Calu3 (cell line): ENCODE results near the gene HDAC4. TPM values are rescaled to one million over a fixed set of nuclear protein-coding genes. Genes with fewer than 3 reads are reported as not detected.

Experiments
- BruUV-seq: library from RNA; stranded (reverse); fragments of 400-500 nt; replicated peaks from 2 replicates; lab custom pipeline; 2021; lab: Mats Ljungman, UMichigan
- CTCF ChIA-PET: fragments of 300-600 bp; sonication (Branson Sonifier 250); formaldehyde crosslinking; loops from one replicate; lab custom pipeline; 2022; ENCODE audit warnings: antibody characterized with exemption; lab: Charles Lee
- DNase-seq: peaks from one replicate; pipeline ENCODE4 v3.0.0; 2022
- H3K27ac Mint-ChIP-seq: one replicate; pipeline ENCODE4 v1.8.0; 2022; ENCODE audit warnings: mixed read lengths; ENCODE audit not compliant: unreplicated experiment
- H3K27me3 Mint-ChIP-seq: one replicate; pipeline ENCODE4 v1.8.0; 2022; ENCODE audit warnings: mixed read lengths; ENCODE audit not compliant: unreplicated experiment
- H3K36me3 Mint-ChIP-seq: one replicate; pipeline ENCODE4 v1.8.0; 2022; ENCODE audit warnings: mild to moderate bottlenecking, moderate library complexity, mixed read lengths; ENCODE audit not compliant: insufficient read depth, unreplicated experiment
- H3K4me1 Mint-ChIP-seq: one replicate; pipeline ENCODE4 v1.8.0; 2022; ENCODE audit warnings: mild to moderate bottlenecking, low read depth, mixed read lengths; ENCODE audit not compliant: unreplicated experiment
- H3K4me3 Mint-ChIP-seq: one replicate; pipeline ENCODE4 v1.8.0; 2022; ENCODE audit warnings: mild to moderate bottlenecking, low read depth, moderate library complexity, mixed read lengths; ENCODE audit not compliant: unreplicated experiment
- H3K9me3 Mint-ChIP-seq: one replicate; pipeline ENCODE4 v1.8.0; 2022; ENCODE audit warnings: low read depth, mixed read lengths; ENCODE audit not compliant: unreplicated experiment
- CTCF ChIP-seq: fragments of 200-600 bp; IDR thresholded peaks from one replicate; pipeline ENCODE4 v1.8.0; 2022; ENCODE audit warnings: antibody characterized with exemption; ENCODE audit not compliant: unreplicated experiment
- intact Hi-C: fragments of 100-400 bp; cut with micrococcal nuclease; formaldehyde crosslinking; loops from one replicate; pipeline ENCODE4 v1.10.0; 2022; ENCODE audit not compliant: unreplicated experiment
- total RNA-seq: library from RNA; stranded (reverse); gene quantifications from 2 replicates; pipeline ENCODE4 v1.2.3, GENCODE V29; 2022

Gene HDAC4
- total RNA-seq, 1 experiment from 2014 or later = 39.6 TPM

GRCh38 chr2:239436669-239437335 is 36.0 kb upstream of the HDAC4 start:
- TF ChIP-seq CTCF = no peak
- CTCF ChIA-PET = no interaction called here
- peaks cover 82% of the 10 kb centered on the region for H3K27me3 Mint-ChIP-seq
- H3K4me1 Mint-ChIP-seq = no peaks in the 10 kb centered on the region
- peaks cover 3% of the 10 kb centered on the region for H3K9me3 Mint-ChIP-seq
- no peak overlapping the region for H3K27ac Mint-ChIP-seq
- H3K36me3 Mint-ChIP-seq = no peaks in the 10 kb centered on the region
- no peak for DNase-seq
- BruUV-seq = no TSS peak
- intact Hi-C loops = no loop called here
- no peak overlapping the region for H3K4me3 Mint-ChIP-seq

- no peak for DNase-seq
- no peaks in the 10 kb centered on the region for H3K36me3 Mint-ChIP-seq
- BruUV-seq = no TSS peak
- H3K27ac Mint-ChIP-seq = no peak overlapping the region
- CTCF ChIA-PET = no interaction called here
- H3K4me3 Mint-ChIP-seq = no peak overlapping the region
- H3K9me3 Mint-ChIP-seq = peaks cover 3% of the 10 kb centered on the region
- intact Hi-C loops = no loop called here
- H3K4me1 Mint-ChIP-seq = no peaks in the 10 kb centered on the region
- no peak for TF ChIP-seq CTCF
- H3K27me3 Mint-ChIP-seq = peaks cover 80% of the 10 kb centered on the region
Observed at GRCh38 chr2:239436076-239436475, 35.3 kb upstream of the HDAC4 start.

GRCh38 chr2:239433777-239434403 is 33.1 kb upstream of the HDAC4 start:
- Mint-ChIP-seq H3K27ac (no peak overlapping the region), H3K4me3 (no peak overlapping the region), H3K27me3 (peaks cover 60% of the 10 kb centered on the region), H3K4me1 (no peaks in the 10 kb centered on the region), H3K36me3 (no peaks in the 10 kb centered on the region), H3K9me3 (peaks cover 3% of the 10 kb centered on the region)
- no peak for TF ChIP-seq CTCF
- BruUV-seq = no TSS peak
- CTCF ChIA-PET = no interaction called here
- no peak for DNase-seq
- intact Hi-C loops = no loop called here

GRCh38 chr2:239432174-239432573 is 31.4 kb upstream of the HDAC4 start:
- H3K9me3 Mint-ChIP-seq = peaks cover 3% of the 10 kb centered on the region
- H3K4me1 Mint-ChIP-seq = no peaks in the 10 kb centered on the region
- H3K4me3 Mint-ChIP-seq = no peak overlapping the region
- no peak for TF ChIP-seq CTCF
- peaks cover 62% of the 10 kb centered on the region for H3K27me3 Mint-ChIP-seq
- CTCF ChIA-PET = no interaction called here
- no TSS peak for BruUV-seq
- DNase-seq = no peak
- no peaks in the 10 kb centered on the region for H3K36me3 Mint-ChIP-seq
- intact Hi-C loops = no loop called here
- H3K27ac Mint-ChIP-seq = no peak overlapping the region
